Left ventricle myocardium superior (tissue), 1 donor: ENCODE results near the gene KHK. TPM values are rescaled to one million over a fixed set of nuclear protein-coding genes. Genes with fewer than 3 reads are reported as not detected.

ENCODE experiments used
- ATAC-seq: fragments of 200-7000 bp; cut with Tn5 transposase; one replicate; pipeline ENCODE4 v1.9.1; 2020; ENCODE audit warnings: mild to moderate bottlenecking, moderate library complexity
- DNase-seq: peaks from one replicate; pipeline ENCODE4 v3.0.0-alpha.2; 2020
- intact Hi-C: fragments of 100-400 bp; cut with micrococcal nuclease; formaldehyde crosslinking; loops from one replicate; pipeline ENCODE4 v1.11.0; 2022
- total RNA-seq: library from RNA; stranded (reverse); fragmentation: NEBNext Ultra II Directional; extraction: Animal tissue kit (Norgen Biotek cat#: 25700); gene quantifications from one replicate; pipeline ENCODE4 v1.2.1, GENCODE V29; 2021
- donor health status: DM: no; HTN: yes; CAD: no; lungs with severe emphysema.

The KHK gene
- total RNA-seq, 1 donor from 2014 or later, result 4.0 TPM

DNA sequence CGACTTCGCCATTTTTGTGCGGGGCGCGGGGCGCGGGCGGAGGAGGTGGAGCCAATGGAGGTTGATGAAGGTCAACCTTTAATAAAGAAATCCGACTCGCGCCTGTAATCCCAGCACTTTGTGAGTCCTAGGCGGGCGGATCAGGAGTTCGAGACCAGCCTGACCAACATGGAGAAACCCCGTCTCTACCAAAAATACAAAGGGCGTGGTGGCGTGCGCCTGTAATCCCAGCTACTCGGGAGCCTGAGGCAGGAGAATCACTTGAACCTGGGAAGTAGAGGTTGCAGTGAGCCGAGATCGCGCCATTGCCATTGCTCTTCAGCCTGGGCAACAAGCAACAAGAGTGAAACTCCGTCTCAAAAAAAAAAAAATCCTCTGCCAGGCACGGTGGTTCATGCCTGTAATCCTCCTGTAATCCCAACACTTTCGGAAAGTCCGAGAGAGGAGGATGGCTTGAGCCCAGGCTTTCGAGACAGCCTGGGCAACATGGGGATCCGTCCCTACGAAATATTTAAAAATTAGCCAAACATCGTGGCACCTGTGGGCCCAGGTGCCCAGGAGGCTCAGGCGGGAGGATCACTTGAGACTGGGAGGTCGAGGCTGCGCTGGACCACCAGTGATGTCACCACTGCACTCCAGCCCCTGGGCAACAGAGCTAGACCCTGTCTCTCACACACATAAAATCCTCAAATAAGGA is 48.4 kb downstream of the KHK start:
- ATAC-seq, result no peak
- DNase-seq, result no peak
- intact Hi-C loops, result no loop called here

DNA sequence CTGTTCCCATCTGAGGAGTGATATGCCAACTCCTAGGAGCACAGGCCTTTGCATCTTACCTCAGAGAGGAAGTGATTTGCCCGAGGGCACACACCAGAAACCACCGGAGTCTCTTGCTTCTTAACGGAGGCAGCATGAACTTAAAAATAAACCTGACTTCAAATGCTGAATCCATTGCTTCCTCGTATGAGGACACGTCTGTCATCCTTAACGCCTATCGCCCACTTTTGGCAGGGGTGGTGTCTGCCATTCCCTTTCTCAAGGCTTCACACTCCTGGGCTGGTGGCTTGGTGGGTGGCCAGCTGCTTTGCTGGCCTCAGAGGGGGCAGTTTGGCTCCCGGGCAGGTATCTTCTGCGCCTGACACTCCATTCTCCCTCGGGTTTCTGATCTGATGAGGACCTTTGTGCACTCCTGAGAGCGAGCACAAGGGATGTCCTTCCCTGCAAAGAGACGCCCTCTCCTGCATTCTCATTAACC is 48.9 kb downstream of the KHK start:
- intact Hi-C loops, result no loop called here
- no peak for ATAC-seq
- no peak for DNase-seq

DNA sequence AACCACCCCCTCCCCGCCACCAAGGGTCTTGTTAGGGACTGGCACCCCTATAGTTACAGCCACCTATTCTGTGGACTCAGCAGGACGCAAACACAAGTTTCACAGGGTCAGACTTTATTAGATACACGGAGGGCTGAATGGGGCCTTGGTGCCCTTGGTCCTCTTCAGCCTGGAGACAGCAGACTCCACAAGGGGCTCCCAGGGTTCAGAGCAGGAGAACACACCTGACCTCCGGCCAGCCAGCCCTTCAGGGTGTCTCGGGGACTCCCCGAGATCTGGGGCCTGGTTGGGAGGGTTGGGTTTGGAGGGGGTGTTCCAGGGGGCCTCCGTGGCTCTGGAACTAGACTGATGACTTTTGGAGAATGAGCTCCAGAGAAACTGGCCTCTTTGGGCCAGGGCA is 50.2 kb downstream of the KHK start:
- ATAC-seq (no peak), DNase-seq (no peak)
- intact Hi-C loops, result no loop called here

DNA sequence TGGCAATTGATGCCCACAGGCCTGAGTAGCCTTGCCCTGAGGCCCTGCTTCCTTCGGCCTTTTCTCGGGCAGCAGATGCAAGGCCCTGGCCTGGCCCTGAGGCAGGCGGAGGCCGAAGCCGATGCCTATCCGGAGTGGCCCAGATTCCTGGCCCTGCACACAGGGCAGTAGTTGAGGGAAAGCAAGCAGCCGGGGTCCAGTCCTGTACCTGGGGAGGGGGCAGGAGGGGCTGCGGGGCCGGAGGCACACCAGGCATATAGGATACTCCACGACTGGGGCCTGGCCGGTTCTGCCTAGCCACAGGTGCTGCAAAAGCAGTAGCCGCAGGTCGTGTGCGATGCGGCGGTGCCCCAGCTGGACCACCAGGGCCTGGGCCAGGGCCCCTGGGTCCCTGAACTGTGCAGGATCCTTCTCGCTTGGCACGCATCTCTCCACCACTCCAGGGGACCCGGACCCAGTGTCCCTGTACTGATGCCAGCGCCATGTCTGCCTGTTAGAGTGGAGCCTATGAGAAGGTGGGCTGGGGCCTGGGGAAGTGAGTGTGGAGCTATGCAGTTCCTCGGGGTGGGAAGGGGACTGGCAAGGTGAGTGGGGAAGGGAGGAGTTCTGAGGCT is 50.9 kb downstream of the KHK start:
- ATAC-seq, result no peak
- DNase-seq, result no peak
- intact Hi-C loops, result no loop called here

DNA sequence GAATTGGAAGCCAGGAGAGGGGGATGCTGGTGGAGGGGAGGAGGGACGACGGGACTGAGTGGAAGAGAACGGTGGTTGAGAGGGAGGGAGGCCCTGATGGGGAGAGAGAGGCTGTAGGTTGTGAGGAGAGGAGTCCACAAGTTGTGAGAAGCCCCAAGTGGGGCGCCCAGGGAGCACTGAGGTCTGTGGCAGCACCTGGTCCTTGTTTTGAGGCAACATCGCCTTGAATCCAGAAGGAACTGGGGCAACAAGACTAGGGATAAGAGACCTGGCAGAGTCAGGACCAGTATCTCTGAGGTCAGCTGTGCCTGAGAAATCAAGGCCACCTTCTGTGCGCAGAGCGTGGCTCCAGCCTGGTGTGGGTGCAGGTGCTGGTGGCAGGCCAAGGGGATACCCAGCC is 51.5 kb downstream of the KHK start:
- DNase-seq, result no peak
- ATAC-seq, result no peak
- intact Hi-C loops, result no loop called here

DNA sequence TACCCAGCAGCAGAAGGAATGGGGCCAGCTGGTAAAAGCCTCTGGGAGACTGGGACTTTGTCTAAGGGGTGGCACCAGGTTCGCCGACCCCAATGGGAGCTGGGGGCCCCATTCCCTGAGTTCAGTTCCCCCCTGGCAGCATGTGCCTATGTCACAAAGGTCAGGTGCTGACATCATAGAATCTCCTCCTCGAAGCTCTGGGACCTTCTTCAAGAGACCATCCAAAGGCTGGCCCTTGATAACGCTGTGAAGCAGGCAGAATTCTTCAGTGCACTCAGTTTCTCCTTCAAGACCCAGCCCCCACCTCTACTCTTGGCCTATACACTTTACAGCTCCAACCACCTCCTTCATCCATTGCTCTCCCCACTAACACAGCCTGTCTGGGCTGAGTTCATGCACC is 52.7 kb downstream of the KHK start, which contains the start of gene PRR30:
PRR30 (minus strand) TSS at position 101 of the 400 bp plus-strand sequence. CDS start 1,081 bp downstream, outside the sequence.
- DNase-seq (no peak), ATAC-seq (no peak)
- intact Hi-C loops, result no loop called here

DNA sequence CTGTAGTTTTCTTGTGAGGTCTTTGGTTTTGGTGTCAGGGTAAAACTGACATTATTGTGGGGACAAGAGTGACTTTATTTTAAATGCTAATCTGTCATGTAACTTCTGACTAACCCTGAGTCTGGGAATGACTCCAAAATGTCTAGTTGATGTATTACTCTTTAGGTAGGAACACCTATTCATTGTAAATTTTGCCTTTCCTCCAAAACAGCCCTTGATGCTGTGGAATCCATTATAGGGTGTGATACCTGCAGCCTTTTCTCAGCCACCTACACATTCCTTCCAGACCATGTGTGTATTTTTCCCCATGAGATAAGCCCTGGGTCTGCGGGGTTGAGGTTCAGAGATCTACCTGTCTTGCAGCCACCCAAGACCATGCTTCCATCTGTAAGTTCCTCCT is 56.7 kb downstream of the KHK start:
- intact Hi-C loops, result no loop called here

DNA sequence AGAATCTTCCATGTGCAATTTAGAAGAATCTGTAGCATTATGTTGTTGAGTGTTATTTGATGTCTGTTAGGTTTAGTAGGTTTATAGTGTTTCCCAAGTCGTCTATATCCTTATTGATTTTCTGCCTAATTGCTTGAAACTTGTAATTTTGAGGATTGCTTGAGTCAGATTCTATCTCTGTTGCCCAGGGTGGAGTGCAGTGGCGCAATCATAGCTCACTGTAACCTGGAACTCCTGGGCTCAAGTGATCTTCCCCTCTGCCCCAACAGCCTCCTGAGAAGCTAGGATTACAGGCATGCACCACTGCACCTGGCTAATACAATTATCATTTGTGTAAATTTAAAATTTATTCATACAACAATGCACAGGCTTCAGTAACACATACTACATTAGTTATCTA is 59.1 kb downstream of the KHK start:
- no peak for DNase-seq
- intact Hi-C loops, result no loop called here
- no peak for ATAC-seq

More for the DNA sequence above, 56.7 kb downstream of the KHK start:
- DNase-seq (no peak), ATAC-seq (no peak)

DNA sequence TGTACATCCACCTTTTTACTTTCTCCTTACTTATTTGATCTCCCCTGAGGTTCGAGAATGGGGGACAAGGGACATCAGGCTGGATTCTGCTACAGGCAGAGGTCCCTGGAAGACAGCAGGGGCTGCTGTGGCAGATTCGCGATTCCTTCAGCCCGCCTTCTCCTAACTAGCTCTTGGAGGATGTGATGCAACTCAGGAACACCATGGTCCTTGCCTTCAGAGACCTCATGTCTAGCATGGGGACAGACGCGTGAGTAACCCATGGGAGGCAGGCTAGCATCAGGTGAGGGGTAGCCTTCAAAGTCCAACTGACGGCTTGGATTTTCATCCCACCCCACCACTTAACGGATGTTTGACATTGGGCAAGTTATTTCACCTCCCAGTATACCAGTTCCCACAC is 61.4 kb downstream of the KHK start:
- ATAC-seq (no peak), DNase-seq (no peak)
- intact Hi-C loops, result no loop called here

DNA sequence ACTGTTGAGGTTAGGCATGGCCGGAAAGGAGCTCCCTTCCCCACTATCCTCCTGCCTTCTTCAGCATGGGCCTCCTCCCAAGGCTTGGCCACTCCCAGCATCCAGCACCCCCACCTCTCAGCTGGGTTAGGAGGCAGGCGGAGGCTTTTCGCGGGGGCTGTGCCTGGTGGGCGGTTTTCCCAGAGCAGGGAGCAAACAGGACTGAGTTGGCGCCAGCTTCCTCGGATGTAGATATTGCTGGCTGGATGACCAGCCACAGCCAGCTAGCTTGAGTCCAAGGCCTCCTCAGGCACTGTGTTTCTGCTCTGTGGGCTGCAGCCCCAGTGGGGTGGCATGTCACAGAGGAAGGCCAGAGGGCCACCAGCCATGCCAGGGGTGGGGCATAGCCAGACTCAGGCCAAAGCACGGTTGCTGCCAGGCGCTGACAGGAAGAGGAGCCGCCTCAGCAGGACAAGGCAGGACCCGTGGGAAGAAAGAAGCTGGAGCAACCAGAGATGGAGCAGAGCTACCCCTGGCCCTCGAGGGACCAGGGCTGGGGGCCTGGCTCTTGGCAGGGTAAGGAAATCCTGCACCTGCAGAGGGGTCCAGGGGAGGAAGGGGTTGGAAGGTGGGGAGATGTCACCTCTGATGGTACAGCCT is 62.3 kb downstream of the KHK start, which contains the start of gene TCF23:
TCF23 (plus strand) TSS at position 204 of the 639 bp plus-strand sequence; CDS start at position 334, 130 bp downstream.
- no peak for DNase-seq
- ATAC-seq, result no peak
- intact Hi-C loops, result no loop called here

DNA sequence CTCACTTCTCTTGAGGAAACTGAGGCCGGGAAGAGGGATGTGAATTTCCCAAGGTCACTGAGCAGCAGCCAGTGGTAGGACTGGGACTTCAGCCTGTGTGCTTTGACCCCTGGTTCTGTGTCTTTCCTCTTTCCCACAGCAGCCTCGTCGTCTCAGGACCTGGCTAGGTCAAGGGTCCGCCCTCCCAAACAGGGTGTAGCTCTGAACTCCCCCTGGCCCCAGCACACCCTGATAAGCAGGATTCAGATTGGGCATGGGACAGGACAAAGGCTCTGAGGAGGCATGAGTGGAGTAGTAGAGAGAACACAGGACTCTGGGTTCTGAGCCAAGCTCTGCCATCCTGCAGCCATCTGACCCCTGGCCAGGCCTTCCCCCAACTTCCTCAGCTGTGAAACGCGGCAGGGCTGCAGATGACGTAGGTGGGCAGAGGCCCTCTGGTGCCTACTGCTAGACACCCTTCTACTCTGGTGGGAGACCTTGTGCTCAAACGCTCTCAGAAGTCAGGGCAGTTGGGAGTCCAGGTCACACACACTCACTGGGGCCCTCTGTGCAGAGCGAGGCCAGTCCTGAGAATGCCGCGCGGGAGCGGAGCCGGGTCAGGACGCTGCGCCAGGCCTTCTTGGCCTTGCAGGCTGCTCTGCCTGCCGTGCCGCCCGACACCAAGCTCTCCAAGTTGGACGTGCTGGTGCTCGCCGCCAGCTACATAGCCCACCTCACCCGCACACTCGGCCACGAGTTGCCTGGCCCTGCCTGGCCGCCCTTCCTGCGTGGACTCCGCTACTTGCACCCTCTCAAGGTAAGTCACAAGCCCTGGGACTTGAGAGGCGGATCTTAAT is 63.2 kb downstream of the KHK start:
- no peak for DNase-seq
- no peak for ATAC-seq
- intact Hi-C loops, result no loop called here

Other genes starting within 250 kb of the KHK start
- gene DPYSL5, start 238.6 kb upstream of the KHK start, total RNA-seq, result not detected
- 52.4 TPM for gene MAPRE3, start 116.1 kb upstream of the KHK start, total RNA-seq
- gene TMEM214, start 53.8 kb upstream of the KHK start, total RNA-seq, result 30.9 TPM
- 9.4 TPM for gene AGBL5, start 35.1 kb upstream of the KHK start, total RNA-seq
- gene OST4, start 15.1 kb upstream of the KHK start, total RNA-seq, result 374 TPM
- gene EMILIN1, start 8.2 kb upstream of the KHK start, total RNA-seq, result 15.7 TPM
- gene CGREF1, start 32.4 kb downstream of the KHK start, total RNA-seq, result 0.87 TPM
- gene ABHD1, start 37.0 kb downstream of the KHK start, total RNA-seq, result 2.0 TPM
- 51.1 TPM for gene PREB, start 47.9 kb downstream of the KHK start, total RNA-seq
- not detected for gene PRR30, start 52.6 kb downstream of the KHK start, total RNA-seq
- 0.10 TPM for gene TCF23, start 62.2 kb downstream of the KHK start, total RNA-seq
- 112 TPM for gene ATRAID, start 125.3 kb downstream of the KHK start, total RNA-seq
- 13.3 TPM for gene SLC5A6, start 125.5 kb downstream of the KHK start, total RNA-seq
- 8.5 TPM for gene CAD, start 130.6 kb downstream of the KHK start, total RNA-seq
- gene SLC30A3, start 176.3 kb downstream of the KHK start, total RNA-seq, result 9.4 TPM
- gene DNAJC5G, start 188.7 kb downstream of the KHK start, total RNA-seq, result 2.1 TPM
- gene TRIM54, start 195.7 kb downstream of the KHK start, total RNA-seq, result 291 TPM
- gene UCN, start 221.7 kb downstream of the KHK start, total RNA-seq, result 0.55 TPM
- 47.2 TPM for gene MPV17, start 236.3 kb downstream of the KHK start, total RNA-seq